Renal pelvis (tissue), 12 donors: ENCODE measurements around the gene ZNRF1. TPM values are rescaled to one million over a fixed set of nuclear protein-coding genes. Genes with fewer than 3 reads are reported as not detected.
"Not testable (repeated sequence)": the region's sequence is repeated elsewhere in the genome, so short reads cannot be mapped to it uniquely, and the experiment has no call there.

ENCODE experiments used
- DNase-seq: peaks from one replicate; pipeline ENCODE4 v3.0.0-alpha.2; 2013
- long read RNA-seq, 16 experiments: transcript quantifications; one replicate each; lab custom pipeline, GENCODE V29; 2026
- polyA plus RNA-seq, 3 donors: library from polyadenylated mRNA; unstranded; fragments of 120-200 nt; gene quantifications; one replicate each; pipeline ENCODE4 v1.2.1, GENCODE V29; 2013; ENCODE audit not compliant: insufficient read length in 3 of 3

ZNRF1 gene
- polyA plus RNA-seq: 10 to 100 TPM; 29.4 to 37.3 (median 34.9) TPM
- long read RNA-seq, donor 1, full-length matches to known transcripts: 28 of 47 reads
- long read RNA-seq, donor 1, partial matches to known transcripts: 19 of 47 reads
- long read RNA-seq, donor 1, other reads (novel, unspliced or antisense): 0 of 47 reads
- long read RNA-seq, donor 2, full-length matches to known transcripts: 36 of 43 reads
- long read RNA-seq, donor 2, partial matches to known transcripts: 7 of 43 reads
- long read RNA-seq, donor 2, other reads (novel, unspliced or antisense): 0 of 43 reads
- long read RNA-seq, donor 3, full-length matches to known transcripts: 20 of 29 reads
- long read RNA-seq, donor 3, partial matches to known transcripts: 9 of 29 reads
- long read RNA-seq, donor 3, other reads (novel, unspliced or antisense): 0 of 29 reads
- long read RNA-seq, donor 4, full-length matches to known transcripts: 26 of 34 reads
- long read RNA-seq, donor 4, partial matches to known transcripts: 8 of 34 reads
- long read RNA-seq, donor 4, other reads (novel, unspliced or antisense): 0 of 34 reads
- long read RNA-seq, donor 5, full-length matches to known transcripts: 7 of 7 reads
- long read RNA-seq, donor 5, partial matches to known transcripts: 0 of 7 reads
- long read RNA-seq, donor 5, other reads (novel, unspliced or antisense): 0 of 7 reads
- long read RNA-seq, donor 6, full-length matches to known transcripts: 23 of 32 reads
- long read RNA-seq, donor 6, partial matches to known transcripts: 9 of 32 reads
- long read RNA-seq, donor 6, other reads (novel, unspliced or antisense): 0 of 32 reads
- long read RNA-seq, donor 7, full-length matches to known transcripts: 31 of 31 reads
- long read RNA-seq, donor 7, partial matches to known transcripts: 0 of 31 reads
- long read RNA-seq, donor 7, other reads (novel, unspliced or antisense): 0 of 31 reads
- long read RNA-seq, donor 8, full-length matches to known transcripts: 14 of 23 reads
- long read RNA-seq, donor 8, partial matches to known transcripts: 9 of 23 reads
- long read RNA-seq, donor 8, other reads (novel, unspliced or antisense): 0 of 23 reads
- long read RNA-seq, donor 9, full-length matches to known transcripts: 38 of 49 reads
- long read RNA-seq, donor 9, partial matches to known transcripts: 11 of 49 reads
- long read RNA-seq, donor 9, other reads (novel, unspliced or antisense): 0 of 49 reads
- long read RNA-seq, donor 10, full-length matches to known transcripts: 26 of 32 reads
- long read RNA-seq, donor 10, partial matches to known transcripts: 6 of 32 reads
- long read RNA-seq, donor 10, other reads (novel, unspliced or antisense): 0 of 32 reads
- long read RNA-seq, donor 11, full-length matches to known transcripts: 21 of 26 reads
- long read RNA-seq, donor 11, partial matches to known transcripts: 5 of 26 reads
- long read RNA-seq, donor 11, other reads (novel, unspliced or antisense): 0 of 26 reads
- long read RNA-seq, donor 12, full-length matches to known transcripts: 35 of 41 reads
- long read RNA-seq, donor 12, partial matches to known transcripts: 6 of 41 reads
- long read RNA-seq, donor 12, other reads (novel, unspliced or antisense): 0 of 41 reads
- long read RNA-seq, donor 13, full-length matches to known transcripts: 22 of 22 reads
- long read RNA-seq, donor 13, partial matches to known transcripts: 0 of 22 reads
- long read RNA-seq, donor 13, other reads (novel, unspliced or antisense): 0 of 22 reads
- long read RNA-seq, donor 14: 0 reads
- long read RNA-seq, donor 15: 0 reads
- long read RNA-seq, donor 16, full-length matches to known transcripts: 31 of 31 reads
- long read RNA-seq, donor 16, partial matches to known transcripts: 0 of 31 reads
- long read RNA-seq, donor 16, other reads (novel, unspliced or antisense): 0 of 31 reads

DNA sequence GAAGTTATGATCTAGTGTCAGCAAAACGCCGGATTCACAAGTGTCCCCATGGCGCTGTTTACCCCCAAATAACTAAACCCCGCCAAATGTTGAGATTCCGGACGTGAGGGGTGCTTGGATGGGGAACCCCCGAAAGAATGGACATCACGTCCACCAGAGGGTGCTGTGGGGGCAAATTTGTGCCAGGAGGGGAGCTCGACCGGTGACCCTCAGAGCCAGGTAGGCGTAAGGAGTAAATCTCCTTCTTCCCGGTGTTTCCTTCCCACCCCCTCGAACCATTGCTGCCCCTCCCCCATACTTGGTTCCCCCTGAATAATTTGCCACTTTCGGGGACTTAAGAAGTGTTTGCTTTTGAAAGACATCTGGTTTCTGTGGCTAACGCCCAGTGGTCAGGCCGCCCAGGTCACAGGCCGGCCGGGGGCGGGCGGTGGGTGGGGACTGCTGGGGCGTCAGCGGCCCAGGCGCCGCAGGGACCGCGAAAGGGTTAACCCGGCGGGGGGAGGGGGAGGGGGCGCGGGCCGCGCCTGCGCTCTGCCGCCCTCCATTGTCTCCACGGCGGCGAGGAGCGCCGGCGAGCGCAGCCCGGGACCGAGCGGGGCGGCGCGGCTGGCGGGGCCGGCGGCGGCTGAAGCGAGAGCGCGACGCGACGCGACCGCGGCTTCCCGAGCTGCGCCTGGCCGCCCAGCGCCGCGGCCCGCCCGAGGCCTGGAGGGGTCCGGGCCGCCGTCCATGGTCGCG lies at the start of gene ZNRF1:
Gene ZNRF1 (plus strand): TSS at position 544 of the 738 bp plus-strand sequence. CDS start 648 bp downstream, outside the sequence.
- DNase-seq: peak; percentile 78

DNA sequence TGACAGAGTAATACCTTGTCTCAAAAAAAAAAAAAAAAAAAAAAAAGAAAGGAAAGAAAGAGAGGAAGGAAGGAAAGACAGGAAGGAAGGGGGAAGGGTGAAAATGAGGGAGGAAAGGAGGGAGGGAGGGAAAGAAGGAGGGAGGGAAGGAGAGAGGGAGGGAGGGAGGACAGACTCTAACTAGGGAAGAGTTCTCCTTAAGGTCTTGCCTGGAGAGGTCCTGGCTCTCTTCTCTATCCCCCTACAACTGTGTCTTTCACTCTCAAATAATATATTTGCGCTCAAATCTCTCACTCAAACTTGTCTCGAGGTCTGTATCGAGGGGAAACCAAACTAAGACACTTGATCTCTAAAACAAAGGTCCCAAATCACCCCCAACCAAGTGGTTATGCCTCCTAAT lies 49.5 kb upstream of the ZNRF1 start:
- no peak for DNase-seq

DNA sequence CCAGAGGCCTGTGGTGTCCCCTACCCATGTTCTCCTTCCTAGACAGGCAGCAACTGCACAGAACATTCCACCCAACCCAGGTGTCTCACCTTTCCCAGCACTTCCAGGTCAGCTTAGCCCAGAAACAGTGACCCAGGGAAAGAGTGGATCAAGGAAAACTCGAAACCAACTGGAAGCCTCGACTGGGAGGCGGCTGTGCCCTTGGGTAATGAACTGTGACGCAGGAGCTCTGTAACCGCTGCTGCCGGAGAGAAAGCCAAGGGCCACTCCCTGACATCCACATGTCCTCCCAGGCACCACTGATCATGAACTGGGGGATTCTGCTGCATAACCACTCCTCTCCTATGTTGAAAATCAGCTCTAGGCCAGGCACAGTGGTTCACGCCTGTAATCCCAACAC lies 48.3 kb upstream of the ZNRF1 start:
- DNase-seq: peak; percentile 29

DNA sequence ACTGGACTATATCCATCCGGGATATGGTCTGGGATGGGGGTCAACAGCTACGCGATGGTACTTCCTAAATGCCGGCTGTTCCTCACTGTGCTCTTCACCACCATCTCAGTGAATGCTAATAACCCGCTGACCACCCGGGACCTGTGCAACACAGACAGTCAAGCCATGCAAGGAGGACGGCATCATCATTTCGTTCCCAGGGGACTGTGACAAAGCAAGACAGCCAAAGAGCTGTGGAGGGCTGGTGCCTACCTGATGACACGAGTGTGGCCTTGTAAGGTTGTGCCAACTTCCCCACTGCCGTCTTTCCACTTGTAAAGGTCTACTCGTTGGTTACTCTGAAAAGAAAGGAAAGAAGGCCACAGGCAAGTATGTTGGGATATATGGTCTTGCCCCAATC lies 47.6 kb upstream of the ZNRF1 start:
- DNase-seq: no peak

DNA sequence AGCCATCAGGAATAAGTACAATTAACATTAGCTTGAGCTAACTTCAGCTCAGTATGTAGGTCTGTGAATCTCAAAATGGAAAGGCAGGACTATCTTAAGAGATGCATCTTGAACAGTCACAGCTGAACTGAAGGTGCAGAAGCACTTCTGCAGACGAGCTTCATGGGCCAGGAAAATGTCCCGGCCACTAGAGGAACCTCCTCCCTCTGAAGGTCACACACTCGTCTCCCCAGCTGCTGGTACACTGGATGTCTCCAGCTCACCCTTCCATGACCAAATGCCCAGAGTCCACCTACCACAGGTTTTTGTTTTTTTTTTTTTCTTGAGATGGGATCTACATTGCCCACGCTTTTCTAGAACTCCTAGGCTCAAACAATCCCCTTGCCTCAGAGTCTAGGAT lies 47.1 kb upstream of the ZNRF1 start:
- DNase-seq: no peak

DNA sequence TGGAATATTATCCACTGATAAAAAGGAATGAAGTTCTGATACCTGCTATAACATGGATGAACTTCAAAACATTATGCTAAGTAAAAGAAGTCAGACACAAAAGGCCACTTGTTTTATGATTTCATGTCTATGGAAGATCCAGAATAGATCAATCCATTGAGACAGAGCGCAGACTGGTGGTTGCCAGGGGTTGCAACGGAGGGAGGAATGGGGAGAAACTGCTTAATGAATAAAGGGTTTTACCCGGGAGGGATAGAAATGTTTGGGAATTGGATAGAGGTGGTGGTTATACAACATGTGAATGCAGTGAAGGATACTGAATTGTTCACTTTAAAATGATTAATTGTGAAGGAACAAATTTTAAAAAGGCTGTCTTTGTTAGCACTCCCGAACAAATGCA lies 44.1 kb upstream of the ZNRF1 start:
- DNase-seq: no peak

DNA sequence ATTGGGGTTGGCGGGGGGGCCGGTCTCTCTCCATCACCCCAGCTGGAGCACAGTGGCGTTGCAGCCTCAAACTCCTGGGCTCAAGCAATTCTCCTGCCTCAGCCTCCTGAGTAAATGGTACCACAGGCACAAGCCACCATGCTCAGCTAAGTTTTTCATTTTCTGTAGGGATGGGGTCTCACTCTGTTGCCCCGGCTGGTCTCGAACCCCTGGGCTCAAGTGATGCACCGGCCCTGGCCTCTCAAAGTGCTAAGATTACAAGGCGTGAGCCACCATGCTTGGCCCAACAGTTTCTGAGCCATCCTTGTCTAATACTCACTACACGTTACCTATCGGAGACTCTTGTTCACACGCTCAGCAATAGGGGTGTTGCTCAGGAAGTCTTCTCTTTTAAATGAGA lies 25.5 kb upstream of the ZNRF1 start:
- DNase-seq: no peak

DNA sequence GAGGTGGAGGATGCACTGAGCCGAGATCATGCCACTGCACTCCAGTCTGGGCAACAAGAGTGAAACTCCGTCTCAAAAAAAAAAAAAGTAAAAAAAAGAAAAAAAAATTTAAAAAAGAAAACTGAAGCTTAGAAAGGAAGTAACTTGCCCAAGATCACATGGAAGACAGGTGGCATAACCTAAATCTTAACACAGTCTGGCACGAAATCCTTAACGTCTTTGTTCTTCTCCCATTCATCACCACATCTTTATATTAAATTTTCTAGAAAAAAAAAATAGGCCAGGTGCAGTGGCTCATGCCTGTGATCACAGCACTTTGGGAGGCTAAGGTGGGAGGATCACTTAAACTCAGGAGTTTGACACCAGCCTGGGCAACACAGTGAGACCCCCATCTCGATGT lies 23.2 kb upstream of the ZNRF1 start:
- DNase-seq: no peak

DNA sequence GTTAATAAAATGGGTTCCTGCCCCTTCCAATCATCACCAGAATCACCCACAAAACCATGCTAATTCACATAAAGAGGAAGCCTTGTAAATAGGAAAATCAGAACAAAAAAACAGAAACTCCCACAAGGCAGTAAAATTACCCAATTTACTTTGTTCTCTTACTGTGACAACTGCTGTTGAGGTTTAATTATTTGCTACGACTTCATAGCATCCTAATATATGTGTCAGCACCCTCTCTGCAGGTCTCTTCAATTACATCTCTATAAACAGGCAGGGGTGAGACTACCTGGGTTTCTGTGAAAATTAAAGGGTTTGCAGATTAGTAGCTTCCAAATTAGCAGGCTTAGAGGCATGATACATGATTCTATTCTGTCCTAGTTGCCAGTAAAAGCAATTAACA lies 16.6 kb upstream of the ZNRF1 start:
- DNase-seq: no peak

DNA sequence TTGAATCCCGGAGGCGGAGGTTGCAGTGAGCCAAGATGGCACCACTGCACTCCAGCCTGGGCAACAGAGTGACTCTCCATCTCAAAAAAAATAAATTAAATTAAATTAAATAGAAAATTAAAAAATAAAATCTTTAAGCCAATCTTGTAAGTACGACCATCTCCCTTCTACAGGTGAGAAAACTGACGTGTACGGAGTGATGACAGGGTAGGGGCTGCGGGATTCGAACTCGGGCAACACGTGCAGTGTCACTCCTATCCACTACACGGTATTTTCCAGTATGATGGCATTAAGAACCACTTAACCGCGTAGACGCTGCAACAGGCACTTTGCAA lies 14.7 kb upstream of the ZNRF1 start:
- DNase-seq: no peak

DNA sequence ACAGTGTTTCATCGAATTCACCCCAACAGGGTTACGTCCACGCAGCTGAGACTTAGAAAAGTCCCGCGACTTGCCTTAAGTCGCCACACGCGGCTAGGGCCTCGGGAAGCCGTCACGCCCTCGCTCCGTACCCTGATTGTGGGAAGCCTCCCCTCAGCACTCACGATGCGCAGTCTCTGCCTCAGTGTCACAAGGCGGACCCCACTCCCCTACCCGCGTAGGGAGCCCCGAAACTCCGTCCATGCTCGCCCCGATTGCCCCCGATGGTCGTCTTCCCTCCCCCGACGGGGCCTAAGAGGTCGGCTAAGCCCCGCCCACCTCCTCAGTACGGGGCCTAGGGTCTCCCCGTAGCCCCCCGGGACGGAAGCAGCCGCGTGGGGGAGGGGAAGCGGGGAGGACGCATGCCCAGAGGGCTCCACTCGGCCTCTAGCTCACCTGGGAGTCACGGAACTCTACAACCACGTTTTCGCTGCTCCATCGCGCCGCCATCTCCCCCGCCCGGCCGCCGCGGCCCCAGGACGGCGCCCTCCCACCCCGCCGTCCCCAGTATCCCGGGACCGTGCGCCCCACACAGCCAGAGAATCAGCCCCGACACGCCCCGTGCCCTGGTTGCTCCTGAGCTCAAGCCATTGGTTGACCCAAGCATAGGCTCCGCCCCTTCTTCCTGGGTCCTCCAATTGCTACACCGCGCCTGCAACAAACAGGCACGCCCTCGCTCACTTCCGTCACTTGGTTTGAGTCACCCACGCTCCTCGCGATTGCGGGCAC lies 14.1 kb upstream of the ZNRF1 start, which contains the start of gene WDR59:
Gene WDR59 (minus strand): TSS at position 595 of the 768 bp plus-strand sequence. CDS start 106 bp downstream, at position 489.
- peak; percentile 100 for DNase-seq

DNA sequence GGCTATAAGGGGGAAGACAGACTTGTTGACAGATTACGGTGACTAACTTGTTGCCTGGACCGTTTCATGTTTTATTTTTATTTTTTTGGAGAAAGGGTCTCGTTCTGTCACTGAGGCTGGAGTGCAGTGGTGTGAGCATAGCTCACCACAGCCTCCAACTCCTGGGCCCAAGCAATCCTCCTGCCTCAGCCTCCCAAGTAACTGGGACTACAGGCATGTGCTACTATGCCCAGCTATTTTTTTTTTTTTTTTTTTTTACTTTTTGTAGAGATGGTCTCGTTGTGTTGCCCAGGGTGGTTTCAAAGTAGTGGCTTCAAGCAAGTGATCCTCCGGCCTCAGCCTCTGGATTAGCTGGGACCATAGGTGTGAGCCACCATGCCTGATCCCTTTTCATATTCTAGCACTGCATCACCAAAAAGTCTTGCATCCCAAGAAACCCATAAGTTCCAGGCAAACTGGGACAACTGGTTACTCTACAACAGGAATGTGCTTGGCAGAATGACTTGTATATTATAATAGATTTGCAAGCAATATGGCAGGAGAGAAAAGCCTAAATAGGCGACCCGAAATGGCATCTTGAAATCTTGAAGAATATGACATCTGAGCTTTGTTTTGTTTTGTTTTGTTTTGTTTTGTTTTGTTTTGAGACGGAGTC lies 11.7 kb upstream of the ZNRF1 start:
- no peak for DNase-seq

DNA sequence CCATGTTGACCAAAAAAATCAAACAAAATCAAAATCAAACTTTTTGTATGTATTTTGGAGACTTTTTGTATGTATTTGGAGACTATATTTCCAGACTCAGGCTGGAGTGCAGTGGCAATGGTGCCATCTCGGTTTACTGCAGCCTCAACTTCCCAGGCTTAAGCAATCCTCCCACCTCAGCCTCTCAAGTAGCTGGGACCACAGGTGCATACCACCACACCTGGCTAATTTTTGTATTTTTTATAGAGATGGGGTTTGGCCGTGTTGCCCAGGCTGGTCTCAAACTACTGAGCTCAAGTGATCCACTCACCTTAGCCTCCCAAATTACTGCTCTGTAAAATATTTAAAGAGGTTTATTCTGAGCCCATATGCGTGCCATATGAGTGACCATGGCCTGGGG lies 9.0 kb upstream of the ZNRF1 start:
- not testable (repeated sequence) for DNase-seq

DNA sequence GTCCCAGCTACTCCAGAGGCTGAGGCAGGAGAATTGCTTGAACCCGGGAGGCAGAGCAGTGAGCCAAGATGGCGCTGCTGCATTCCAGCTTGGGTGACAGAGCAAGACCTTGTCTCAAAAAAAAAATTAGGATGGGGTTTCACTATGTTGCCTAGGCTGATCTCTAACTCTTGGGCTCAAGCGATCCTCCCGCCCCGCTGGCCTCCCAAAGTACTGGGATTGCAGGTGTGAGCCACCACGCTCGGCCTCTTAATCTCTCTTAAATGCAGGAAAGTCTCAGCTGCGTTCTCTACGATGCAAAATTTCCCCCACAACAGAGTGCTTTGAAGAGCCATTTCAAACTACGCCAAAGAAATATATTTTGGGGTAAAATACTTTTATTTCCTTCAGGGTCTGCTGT lies 8.0 kb upstream of the ZNRF1 start:
- DNase-seq: no peak

DNA sequence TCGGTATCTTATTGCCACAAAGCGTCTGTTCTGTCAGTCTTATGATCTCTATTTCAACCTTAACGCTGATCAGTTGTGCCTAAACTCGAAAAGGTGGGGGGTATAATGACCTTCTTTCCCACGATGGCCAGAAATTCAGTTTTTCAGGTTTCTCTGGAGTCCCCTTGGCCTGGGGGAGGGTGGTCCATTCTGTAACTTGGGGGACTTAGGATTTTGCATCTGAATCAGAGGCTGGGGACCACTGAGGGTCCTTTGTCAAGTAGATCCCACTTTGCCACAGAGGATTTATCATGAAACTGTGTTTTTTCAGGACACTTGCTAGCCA lies 7.6 kb upstream of the ZNRF1 start:
- DNase-seq: no peak

DNA sequence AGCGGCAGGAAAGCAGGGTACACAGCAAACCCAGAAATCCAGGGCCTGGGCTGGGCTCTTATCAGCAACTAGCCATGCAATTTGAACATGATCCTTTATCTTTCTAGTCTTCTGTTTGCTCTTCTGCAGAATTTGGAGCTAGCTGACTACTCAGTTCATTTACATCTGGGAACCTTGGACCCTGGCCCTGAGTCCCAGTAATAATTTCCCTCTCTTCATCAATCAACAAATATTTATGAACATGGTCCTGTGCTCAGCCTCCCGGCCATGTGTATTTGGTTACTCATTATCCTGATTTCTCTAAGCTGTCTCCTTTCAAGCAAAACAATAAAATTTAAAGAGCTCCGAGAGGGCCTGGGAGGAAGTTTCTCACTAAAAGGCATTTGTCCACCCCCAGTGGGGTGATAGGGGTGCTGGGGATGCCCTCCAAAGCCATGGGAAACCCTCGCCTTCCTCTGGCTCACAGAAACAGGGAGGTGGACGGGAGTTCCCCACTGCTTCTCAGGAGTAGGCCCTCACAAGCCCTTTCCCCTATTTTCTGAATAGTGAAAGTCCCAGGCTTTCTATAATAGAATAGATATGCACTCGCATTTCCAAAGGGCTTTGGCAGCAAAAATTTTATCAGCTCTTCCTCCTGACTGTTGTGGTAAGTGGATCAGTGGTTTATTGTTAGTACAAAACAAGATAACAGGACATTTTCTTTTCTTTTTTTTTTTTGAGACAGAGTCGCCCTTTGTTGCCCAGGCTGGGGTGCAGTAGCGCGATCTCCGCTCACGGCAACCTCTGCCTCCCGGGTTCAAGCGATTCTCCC lies 7.0 kb upstream of the ZNRF1 start:
- DNase-seq: peak; percentile 26

DNA sequence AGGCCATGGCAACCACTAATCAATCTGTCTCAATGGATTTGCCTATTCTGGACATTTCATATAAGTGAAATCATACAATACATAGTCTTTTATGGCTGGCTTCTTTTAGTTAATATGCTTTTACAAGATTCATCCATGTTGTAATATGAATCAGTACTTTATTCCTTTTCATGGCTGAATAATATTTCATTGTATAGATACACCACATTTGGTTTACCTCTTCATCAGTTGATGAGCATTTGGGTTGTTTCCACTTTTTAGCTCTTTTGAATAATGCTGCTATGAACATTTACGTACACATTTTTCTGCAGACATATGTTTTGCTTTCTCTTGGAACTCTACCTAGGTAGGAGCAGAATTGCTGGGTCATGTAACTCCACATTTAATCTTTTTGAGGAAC lies 2.8 kb upstream of the ZNRF1 start:
- DNase-seq: no peak

DNA sequence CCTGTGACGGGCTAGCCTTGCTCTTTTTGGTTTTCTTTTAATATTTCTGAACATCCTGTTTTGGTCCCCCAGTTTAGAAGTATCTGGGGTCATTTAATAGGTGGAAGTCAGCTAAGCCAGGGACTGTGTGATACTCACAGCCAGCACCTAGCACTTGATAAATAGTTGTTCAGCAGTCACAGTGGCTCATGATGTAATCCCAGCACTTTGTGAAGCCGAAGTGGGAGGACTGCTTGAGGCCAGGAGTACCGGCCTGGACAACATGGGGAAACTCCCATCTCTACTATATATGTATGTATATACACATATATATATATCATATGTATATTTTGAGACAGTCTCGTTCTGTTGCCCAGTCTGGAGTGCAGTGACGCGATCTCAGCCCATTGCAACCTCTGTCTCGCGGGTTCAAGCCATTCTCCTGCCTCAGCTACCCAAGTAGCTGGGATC lies 1.8 kb upstream of the ZNRF1 start:
- no peak for DNase-seq
